Colonic mucosa (tissue), 4 donors: ENCODE results near the gene NGEF. TPM values are rescaled to one million over a fixed set of nuclear protein-coding genes. Genes with fewer than 3 reads are reported as not detected.

Experiments
- DNase-seq: peaks from one replicate; pipeline ENCODE4 v3.0.0-alpha.2; 2020
- H3K27ac ChIP-seq: fragments of 200-600 bp; one replicate; pipeline ENCODE4 v1.8.0; 2021
- H3K27me3 ChIP-seq: fragments of 200-600 bp; one replicate; pipeline ENCODE4 v1.8.0; 2021
- H3K36me3 ChIP-seq: fragments of 200-600 bp; one replicate; pipeline ENCODE4 v1.8.0; 2021
- H3K4me1 ChIP-seq: fragments of 200-600 bp; one replicate; pipeline ENCODE4 v1.8.0; 2021; ENCODE audit warnings: mild to moderate bottlenecking
- H3K4me3 ChIP-seq: fragments of 200-600 bp; one replicate; pipeline ENCODE4 v1.8.0; 2021
- H3K9ac ChIP-seq, 2 donors: one replicate each; pipeline ENCODE4 v1.7.0; 2013; ENCODE audit warnings: control low read depth in 2 of 2, low read depth in 2 of 2, low read length in 2 of 2
- H3K9me3 ChIP-seq: fragments of 200-600 bp; one replicate; pipeline ENCODE4 v1.8.0; 2021
- intact Hi-C: fragments of 100-400 bp; cut with DNase I; formaldehyde crosslinking; loops from one replicate; pipeline ENCODE4 v1.14.1; 2022
- total RNA-seq, 2 donors: library from RNA; stranded (reverse); fragmentation: NEBNext Ultra II Directional in 1 of 2; extraction: Animal tissue kit (Norgen Biotek cat#: 25700) in 1 of 2; gene quantifications; one replicate each; pipeline ENCODE4 v1.2.1, GENCODE V29; 2021
- TF ChIP-seq, protein P1 (sequence below): fragments of 200-600 bp; IDR thresholded peaks from one replicate; pipeline ENCODE4 v1.8.0; 2022; ENCODE audit warnings: antibody characterized with exemption, mild to moderate bottlenecking
- donor health status: healthy.
- donor health status: DM: no; HTN: no; CAD: no.
- donor health status: DM: no; HTN: no; CAD: no.

The NGEF gene
- total RNA-seq, 2 donors from 2014 or later, result 25.6 to 34.0 TPM

DNA sequence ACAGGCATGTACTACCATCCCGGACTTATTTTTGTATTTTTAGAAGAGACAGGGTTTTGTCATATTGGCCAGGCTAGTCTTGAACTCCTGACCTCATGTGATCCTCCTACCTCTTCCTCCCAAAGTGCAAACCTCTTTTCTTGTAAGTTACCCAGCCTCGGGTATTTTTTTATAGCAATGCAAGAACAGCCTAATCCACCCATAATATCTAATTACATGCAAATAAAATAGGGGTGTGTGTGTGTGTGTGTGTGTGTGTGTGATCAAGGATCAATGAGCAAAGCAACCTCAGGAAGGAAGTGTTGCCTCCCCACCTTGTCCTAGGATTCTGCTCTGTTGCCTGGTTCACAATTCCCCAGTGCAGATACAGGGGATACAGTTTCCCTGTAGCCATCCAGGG is 45.6 kb downstream of the NGEF start:
- Histone ChIP-seq H3K9ac (no peak overlapping the region), H3K36me3 (no peaks in the 10 kb centered on the region), H3K4me3 (no peak overlapping the region), H3K9me3 (no peaks in the 10 kb centered on the region), H3K27me3 (no peaks in the 10 kb centered on the region), H3K27ac (no peak overlapping the region), H3K4me1 (no peaks in the 10 kb centered on the region)
- intact Hi-C loops, result no loop called here
- TF ChIP-seq, protein P1, sequence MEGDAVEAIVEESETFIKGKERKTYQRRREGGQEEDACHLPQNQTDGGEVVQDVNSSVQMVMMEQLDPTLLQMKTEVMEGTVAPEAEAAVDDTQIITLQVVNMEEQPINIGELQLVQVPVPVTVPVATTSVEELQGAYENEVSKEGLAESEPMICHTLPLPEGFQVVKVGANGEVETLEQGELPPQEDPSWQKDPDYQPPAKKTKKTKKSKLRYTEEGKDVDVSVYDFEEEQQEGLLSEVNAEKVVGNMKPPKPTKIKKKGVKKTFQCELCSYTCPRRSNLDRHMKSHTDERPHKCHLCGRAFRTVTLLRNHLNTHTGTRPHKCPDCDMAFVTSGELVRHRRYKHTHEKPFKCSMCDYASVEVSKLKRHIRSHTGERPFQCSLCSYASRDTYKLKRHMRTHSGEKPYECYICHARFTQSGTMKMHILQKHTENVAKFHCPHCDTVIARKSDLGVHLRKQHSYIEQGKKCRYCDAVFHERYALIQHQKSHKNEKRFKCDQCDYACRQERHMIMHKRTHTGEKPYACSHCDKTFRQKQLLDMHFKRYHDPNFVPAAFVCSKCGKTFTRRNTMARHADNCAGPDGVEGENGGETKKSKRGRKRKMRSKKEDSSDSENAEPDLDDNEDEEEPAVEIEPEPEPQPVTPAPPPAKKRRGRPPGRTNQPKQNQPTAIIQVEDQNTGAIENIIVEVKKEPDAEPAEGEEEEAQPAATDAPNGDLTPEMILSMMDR, result no peak
- no peak for DNase-seq

DNA sequence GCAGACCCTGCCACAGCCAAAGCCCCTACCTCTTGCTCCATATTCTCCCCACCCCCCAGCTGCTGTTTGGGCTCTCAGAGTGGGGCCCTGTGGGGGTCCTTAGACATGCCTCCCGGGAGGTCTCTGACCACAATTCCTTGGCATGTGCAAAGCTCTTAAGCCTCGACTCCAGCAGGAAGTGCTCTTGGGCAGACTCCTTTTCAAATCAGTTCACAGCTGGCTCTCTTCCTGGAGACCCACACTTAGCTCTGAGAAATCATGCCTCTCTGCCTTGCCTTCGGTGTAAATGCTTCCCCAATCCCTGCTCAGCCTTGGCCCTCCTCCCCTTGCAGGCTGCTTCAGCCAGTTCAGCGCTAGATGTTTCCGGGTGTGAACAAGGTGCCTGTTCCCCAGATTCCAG is 46.9 kb downstream of the NGEF start:
- DNase-seq, result no peak
- H3K9me3 ChIP-seq, result no peaks in the 10 kb centered on the region
- no peak overlapping the region for H3K27ac ChIP-seq
- no peak overlapping the region for H3K9ac ChIP-seq
- TF ChIP-seq, protein P1, result no peak
- no peak overlapping the region for H3K4me3 ChIP-seq
- H3K4me1 ChIP-seq, result no peaks in the 10 kb centered on the region
- intact Hi-C loops, result no loop called here
- H3K27me3 ChIP-seq, result no peaks in the 10 kb centered on the region
- H3K36me3 ChIP-seq, result no peaks in the 10 kb centered on the region

DNA sequence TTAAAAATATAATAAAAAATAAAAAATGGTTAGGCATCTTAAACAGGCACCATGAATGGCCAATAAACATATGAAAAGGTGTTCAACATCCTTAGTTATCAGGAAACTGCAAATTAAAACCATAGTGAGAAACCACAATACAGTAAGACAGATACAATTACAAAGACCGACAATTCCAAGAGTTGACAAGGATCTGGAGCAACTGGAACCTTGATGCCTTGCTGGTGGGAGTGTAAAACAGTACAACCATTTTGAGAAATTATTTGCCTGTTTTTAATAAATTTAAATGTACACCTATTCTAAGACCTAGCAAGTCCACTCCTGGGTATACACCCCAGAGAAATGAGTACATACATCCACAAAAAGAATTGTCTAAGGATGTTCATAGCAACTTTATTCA is 49.1 kb downstream of the NGEF start:
- no peaks in the 10 kb centered on the region for H3K9me3 ChIP-seq
- no peak overlapping the region for H3K27ac ChIP-seq
- H3K4me3 ChIP-seq, result no peak overlapping the region
- H3K27me3 ChIP-seq, result no peaks in the 10 kb centered on the region
- no peaks in the 10 kb centered on the region for H3K36me3 ChIP-seq
- H3K4me1 ChIP-seq, result no peaks in the 10 kb centered on the region
- intact Hi-C loops, result no loop called here
- TF ChIP-seq, protein P1, result no peak
- DNase-seq, result no peak
- H3K9ac ChIP-seq, result no peak overlapping the region

DNA sequence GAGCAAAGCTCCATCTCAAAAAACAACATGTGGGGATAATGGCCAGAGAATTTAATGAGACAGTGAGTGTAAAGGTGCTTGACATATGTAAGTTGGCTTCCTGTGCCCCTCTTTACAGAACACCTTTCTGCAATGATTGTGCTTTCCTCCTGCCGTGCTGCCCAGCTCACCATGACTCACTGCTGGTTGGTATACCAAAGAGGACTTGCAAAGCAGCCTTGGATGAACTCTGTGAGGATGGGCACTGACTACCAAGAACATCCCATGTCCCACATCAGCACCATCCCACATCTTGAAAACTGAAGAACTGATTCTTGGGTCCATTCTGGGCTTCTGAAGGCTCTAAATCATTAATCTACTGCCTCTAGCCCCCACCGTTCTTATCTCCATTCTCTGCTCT is 52.2 kb downstream of the NGEF start:
- DNase-seq, result no peak
- intact Hi-C loops, result no loop called here
- H3K36me3 ChIP-seq, result no peaks in the 10 kb centered on the region
- no peaks in the 10 kb centered on the region for H3K4me1 ChIP-seq
- H3K4me3 ChIP-seq, result no peak overlapping the region
- no peak overlapping the region for H3K9ac ChIP-seq
- TF ChIP-seq, protein P1, result no peak
- H3K9me3 ChIP-seq, result no peaks in the 10 kb centered on the region
- H3K27me3 ChIP-seq, result no peaks in the 10 kb centered on the region
- no peak overlapping the region for H3K27ac ChIP-seq

DNA sequence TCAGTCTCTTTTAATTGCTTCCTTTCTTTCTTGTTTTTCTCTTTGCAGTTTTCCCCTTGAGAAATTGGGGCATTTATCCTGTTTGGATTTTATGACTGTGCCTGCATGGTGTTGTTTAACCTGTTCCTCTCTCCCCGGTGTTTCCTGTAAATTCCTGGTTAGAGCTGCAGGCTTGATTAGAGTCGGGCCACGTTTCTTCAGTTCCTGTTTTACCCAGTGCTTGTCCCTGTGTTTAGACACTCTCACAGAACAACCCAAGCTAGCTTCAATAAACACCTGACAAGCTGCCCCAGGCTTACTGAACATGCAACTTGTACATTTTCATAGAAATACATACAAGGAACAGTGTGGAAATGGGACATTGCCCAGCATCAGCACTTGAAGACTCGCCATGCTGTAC is 53.9 kb downstream of the NGEF start:
- Histone ChIP-seq H3K36me3 (no peaks in the 10 kb centered on the region), H3K4me3 (no peak overlapping the region), H3K4me1 (no peaks in the 10 kb centered on the region), H3K9ac (no peak overlapping the region), H3K9me3 (no peaks in the 10 kb centered on the region), H3K27ac (no peak overlapping the region), H3K27me3 (no peaks in the 10 kb centered on the region)
- DNase-seq, result no peak
- intact Hi-C loops, result no loop called here
- TF ChIP-seq, protein P1, result no peak

DNA sequence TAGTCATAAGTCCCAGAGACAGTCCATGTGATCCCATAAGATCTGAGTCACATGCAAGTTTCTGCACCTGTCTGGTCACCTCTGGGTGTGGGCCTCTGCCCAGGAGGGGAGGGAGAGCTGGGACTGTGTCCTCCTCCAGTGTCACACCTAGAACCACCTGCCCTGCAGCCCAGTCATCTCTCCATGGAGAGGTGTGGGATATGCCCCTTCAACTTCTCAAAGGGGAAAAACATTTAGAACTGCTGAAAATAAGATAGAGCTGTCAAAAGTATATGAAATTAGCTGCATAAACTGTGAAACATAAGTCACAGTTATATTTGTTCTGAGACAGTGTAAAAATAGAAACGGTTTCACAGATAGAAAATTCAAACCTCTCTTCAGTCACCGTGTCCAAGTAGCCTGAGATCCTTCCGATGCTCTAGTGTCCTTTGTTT is 55.4 kb downstream of the NGEF start:
- intact Hi-C loops, result no loop called here
- Histone ChIP-seq H3K9ac (no peak overlapping the region), H3K27me3 (no peaks in the 10 kb centered on the region), H3K36me3 (no peaks in the 10 kb centered on the region), H3K4me1 (no peaks in the 10 kb centered on the region), H3K4me3 (no peak overlapping the region), H3K9me3 (no peaks in the 10 kb centered on the region), H3K27ac (no peak overlapping the region)
- TF ChIP-seq, protein P1, result no peak
- DNase-seq, result no peak
